BE2C (cell line): Measurements from ENCODE around the gene CYYR1.

Experiments used
- DNase-seq: peaks from one replicate; pipeline ENCODE4 v3.0.0-alpha.2; 2020
- H3K27me3 ChIP-seq: fragments of 250-450 bp; sonication (Bioruptor Pico); 2 replicates; pipeline ENCODE4 v1.5.1; 2020; ENCODE audit warnings: mild to moderate bottlenecking
- H3K36me3 ChIP-seq: fragments of 250-450 bp; sonication (Bioruptor Pico); 2 replicates; pipeline ENCODE4 v1.5.1; 2020; ENCODE audit warnings: mild to moderate bottlenecking
- H3K4me1 ChIP-seq: fragments of 250-450 bp; sonication (Bioruptor Pico); 2 replicates; pipeline ENCODE4 v1.5.1; 2020
- H3K4me3 ChIP-seq: 2 replicates; pipeline ENCODE4 v1.5.1; 2011; ENCODE audit warnings: low read depth, low read length
- H3K9me3 ChIP-seq: fragments of 250-450 bp; sonication (Bioruptor Pico); 2 replicates; pipeline ENCODE4 v1.5.1; 2020
- TF ChIP-seq, protein P1 (sequence below): IDR thresholded peaks from 2 replicates; pipeline ENCODE4 v1.5.1; 2012; ENCODE audit warnings: mild to moderate bottlenecking, low read depth, low read length

The CYYR1 gene

DNA sequence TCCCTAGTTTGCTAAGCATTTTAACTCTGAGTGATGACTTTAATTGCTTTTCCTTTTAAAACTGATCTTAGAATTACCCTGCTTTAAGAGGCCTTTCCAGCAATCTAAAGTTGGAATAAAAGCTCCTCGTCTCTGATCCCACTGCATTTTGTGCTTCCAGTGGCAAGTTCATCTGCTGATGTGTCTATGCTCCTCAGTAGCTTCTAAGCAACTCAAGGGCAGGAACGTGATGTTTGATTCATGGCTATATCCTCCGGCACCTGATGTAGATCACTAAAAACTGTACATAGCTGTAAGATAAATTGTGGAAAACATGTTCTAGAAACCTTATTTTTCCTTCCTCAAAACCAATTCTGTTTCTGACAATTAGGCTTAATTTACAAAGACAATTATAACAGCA lies 12.5 kb downstream of the CYYR1 start:
- Histone ChIP-seq H3K36me3 (no peaks in the 10 kb centered on the region), H3K4me1 (peaks cover 33% of the 10 kb centered on the region), H3K9me3 (no peaks in the 10 kb centered on the region), H3K4me3 (no peak overlapping the region), H3K27me3 (no peaks in the 10 kb centered on the region)
- TF ChIP-seq, protein P1, sequence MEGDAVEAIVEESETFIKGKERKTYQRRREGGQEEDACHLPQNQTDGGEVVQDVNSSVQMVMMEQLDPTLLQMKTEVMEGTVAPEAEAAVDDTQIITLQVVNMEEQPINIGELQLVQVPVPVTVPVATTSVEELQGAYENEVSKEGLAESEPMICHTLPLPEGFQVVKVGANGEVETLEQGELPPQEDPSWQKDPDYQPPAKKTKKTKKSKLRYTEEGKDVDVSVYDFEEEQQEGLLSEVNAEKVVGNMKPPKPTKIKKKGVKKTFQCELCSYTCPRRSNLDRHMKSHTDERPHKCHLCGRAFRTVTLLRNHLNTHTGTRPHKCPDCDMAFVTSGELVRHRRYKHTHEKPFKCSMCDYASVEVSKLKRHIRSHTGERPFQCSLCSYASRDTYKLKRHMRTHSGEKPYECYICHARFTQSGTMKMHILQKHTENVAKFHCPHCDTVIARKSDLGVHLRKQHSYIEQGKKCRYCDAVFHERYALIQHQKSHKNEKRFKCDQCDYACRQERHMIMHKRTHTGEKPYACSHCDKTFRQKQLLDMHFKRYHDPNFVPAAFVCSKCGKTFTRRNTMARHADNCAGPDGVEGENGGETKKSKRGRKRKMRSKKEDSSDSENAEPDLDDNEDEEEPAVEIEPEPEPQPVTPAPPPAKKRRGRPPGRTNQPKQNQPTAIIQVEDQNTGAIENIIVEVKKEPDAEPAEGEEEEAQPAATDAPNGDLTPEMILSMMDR = no peak
- DNase-seq = no peak

DNA sequence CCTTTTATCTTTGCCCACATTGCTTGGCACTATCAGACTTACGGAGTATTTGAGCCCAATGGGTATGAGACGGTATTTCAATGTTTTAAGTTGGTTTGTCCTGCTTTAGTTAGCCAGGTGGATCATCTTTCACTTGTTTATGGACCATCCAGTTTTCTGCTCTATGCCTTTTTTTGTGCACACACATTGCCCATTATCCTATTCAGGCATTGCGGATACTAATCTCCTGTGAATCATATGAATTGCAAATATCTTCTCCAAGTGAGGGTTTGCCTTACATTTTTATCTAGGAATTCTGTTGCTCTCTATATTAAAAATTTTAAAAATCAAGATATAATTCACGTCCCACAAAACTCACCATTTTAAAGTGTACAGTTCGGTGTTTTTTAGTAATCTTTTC lies 14.0 kb downstream of the CYYR1 start:
- TF ChIP-seq, protein P1 = no peak
- H3K4me3 ChIP-seq = no peak overlapping the region
- no peaks in the 10 kb centered on the region for H3K9me3 ChIP-seq
- DNase-seq = no peak
- H3K4me1 ChIP-seq = peaks cover 44% of the 10 kb centered on the region
- no peaks in the 10 kb centered on the region for H3K36me3 ChIP-seq
- H3K27me3 ChIP-seq = no peaks in the 10 kb centered on the region

DNA sequence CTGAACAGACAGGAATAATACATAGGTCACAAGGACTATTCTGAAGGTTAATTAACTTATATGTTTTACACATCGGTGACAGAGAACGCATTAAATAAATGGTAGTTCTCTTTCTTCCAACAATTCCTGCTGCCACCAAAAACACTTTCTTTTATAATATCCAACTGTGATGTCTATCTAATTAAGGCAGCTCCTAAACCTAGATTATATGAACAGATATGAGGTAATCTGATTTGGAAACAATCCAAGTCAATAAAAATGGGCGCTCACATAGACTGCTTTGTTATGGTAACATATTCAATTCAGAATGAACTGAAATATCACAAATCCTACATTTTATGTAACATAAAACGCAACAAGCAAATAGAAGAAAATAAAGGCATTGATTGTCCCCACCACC lies 16.0 kb downstream of the CYYR1 start:
- Histone ChIP-seq H3K27me3 (no peaks in the 10 kb centered on the region), H3K36me3 (no peaks in the 10 kb centered on the region), H3K4me3 (no peak overlapping the region), H3K9me3 (no peaks in the 10 kb centered on the region), H3K4me1 (peaks cover 48% of the 10 kb centered on the region)
- no peak for DNase-seq
- TF ChIP-seq, protein P1 = no peak

DNA sequence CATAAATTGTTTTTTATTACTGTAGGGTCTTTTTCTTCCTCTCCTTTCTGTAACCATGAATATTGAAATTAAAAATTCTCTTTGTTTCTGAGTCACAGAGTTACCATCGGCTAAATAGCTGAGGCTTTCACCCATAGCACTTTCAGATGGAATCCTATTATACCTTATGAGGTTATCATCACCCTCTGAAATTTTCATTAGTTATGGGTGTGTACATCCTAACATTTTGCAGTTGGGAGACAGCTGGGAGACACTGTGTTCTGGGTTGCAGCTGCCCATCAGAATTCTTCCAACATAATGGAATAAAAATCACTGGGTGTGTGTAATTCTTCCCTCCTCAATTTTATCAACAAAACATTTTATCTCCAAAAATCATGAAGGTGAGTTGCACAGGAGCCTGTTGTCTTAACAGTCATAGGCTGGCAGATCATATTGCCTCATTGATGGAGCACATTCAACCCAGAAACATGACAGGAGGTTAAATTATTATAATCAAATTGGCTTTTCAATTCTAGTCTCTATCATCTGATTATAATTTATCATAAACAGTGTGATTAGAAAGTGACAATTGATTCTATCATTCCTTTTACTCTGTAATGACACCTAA lies 17.4 kb downstream of the CYYR1 start:
- Histone ChIP-seq H3K27me3 (no peaks in the 10 kb centered on the region), H3K36me3 (no peaks in the 10 kb centered on the region), H3K4me3 (no peak overlapping the region), H3K9me3 (no peaks in the 10 kb centered on the region), H3K4me1 (peaks cover 42% of the 10 kb centered on the region)
- TF ChIP-seq, protein P1 = no peak
- DNase-seq = no peak

DNA sequence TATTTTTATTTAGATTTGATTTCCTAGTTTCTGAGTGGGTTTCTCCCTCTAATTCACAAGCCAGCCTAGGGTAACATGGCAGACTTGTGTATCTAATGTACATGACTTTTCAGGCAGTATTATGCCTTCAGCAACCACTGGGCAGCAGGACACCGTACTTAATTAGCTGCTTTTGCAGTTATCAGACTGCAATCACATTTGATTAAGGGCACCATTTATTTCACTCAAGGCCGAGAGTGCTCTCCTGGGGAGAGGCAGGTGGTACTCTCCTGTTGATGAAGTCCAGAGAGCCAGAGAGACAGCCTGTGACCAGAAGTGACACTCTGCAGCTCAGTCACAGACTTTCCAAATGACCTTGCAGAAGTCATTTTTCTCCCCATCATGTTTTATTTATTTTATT lies 18.7 kb downstream of the CYYR1 start:
- Histone ChIP-seq H3K27me3 (no peaks in the 10 kb centered on the region), H3K36me3 (no peaks in the 10 kb centered on the region), H3K9me3 (no peaks in the 10 kb centered on the region), H3K4me1 (peaks cover 41% of the 10 kb centered on the region), H3K4me3 (no peak overlapping the region)
- DNase-seq = peak; percentile 86
- TF ChIP-seq, protein P1 = peak; percentile 37

DNA sequence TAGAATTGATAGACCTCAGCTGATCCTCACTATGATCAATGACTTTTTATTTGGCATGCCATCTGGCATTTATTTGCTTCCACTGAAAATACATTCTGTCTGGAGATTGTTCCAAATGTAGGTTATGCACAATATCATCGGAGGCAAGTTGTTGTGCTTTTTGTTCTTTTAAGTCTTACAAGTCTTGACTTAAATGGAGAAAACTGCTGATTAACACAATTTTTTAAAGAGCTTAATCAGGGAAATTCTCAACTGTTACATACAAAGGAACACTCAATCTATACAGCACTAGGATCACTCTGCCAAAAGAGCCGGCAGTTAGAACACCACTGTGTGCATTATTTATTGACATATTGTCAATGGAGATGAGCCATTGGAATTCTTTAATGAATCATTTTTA lies 19.2 kb downstream of the CYYR1 start:
- no peak for DNase-seq
- TF ChIP-seq, protein P1 = no peak
- no peaks in the 10 kb centered on the region for H3K36me3 ChIP-seq
- no peak overlapping the region for H3K4me3 ChIP-seq
- peaks cover 41% of the 10 kb centered on the region for H3K4me1 ChIP-seq
- no peaks in the 10 kb centered on the region for H3K27me3 ChIP-seq
- no peaks in the 10 kb centered on the region for H3K9me3 ChIP-seq
